HCT116 (cell line): ENCODE data around the gene RIMS4. TPM values are rescaled to one million over a fixed set of nuclear protein-coding genes. Genes with fewer than 3 reads are reported as not detected.

ENCODE experiments used
- ATAC-seq: fragments of 200-7000 bp; cut with Tn5 transposase; 2 replicates; pipeline ENCODE4 v1.9.1; 2020; ENCODE audit warnings: mild to moderate bottlenecking, moderate library complexity
- BruUV-seq: library from RNA; stranded (reverse); fragments of 400-500 nt; replicated peaks from 2 replicates; lab custom pipeline; 2021; lab: Mats Ljungman, UMichigan
- CTCF ChIA-PET: fragments of 300-600 bp; sonication (Branson Sonifier 250); formaldehyde crosslinking; loops from one replicate; lab custom pipeline; 2021; ENCODE audit warnings: antibody characterized with exemption; lab: Charles Lee
- POLR2A ChIA-PET: fragments of 300-600, 350-600 bp; sonication (Branson Sonifier 250); formaldehyde crosslinking; loops from one replicate; lab custom pipeline; 2021; ENCODE audit warnings: antibody characterized with exemption; lab: Charles Lee
- RAD21 ChIA-PET, 2 experiments: fragments of 300-600 bp; sonication (Branson Sonifier 250); formaldehyde crosslinking; loops; one replicate each; lab custom pipeline; 2023; ENCODE audit warnings: low total read pairs in 2 of 2; ENCODE audit not compliant: uncharacterized antibody in 2 of 2, unreplicated experiment in 2 of 2, low non-redundant PET in 1 of 2; lab: Charles Lee
- DNase-seq: peaks from one replicate; pipeline ENCODE4 v3.0.0-alpha.2; 2010; ENCODE audit warnings: low read depth, low spot score
- H2AFZ ChIP-seq: fragments of 200-600 bp; shearing (Covaris generic), sonication (generic); 2 replicates; pipeline ENCODE4 v1.6.1; 2017; ENCODE audit warnings: low read depth, mixed run types, mixed read lengths, antibody characterized with exemption, low read length; ENCODE audit not compliant: poor library complexity, severe bottlenecking
- H3K27ac ChIP-seq: 2 replicates; pipeline ENCODE4 v1.5.1; 2012; ENCODE audit warnings: low read depth, low read length
- H3K27me3 ChIP-seq: fragments of 200-600 bp; sonication (generic); 2 replicates; pipeline ENCODE4 v1.6.1; 2016; ENCODE audit warnings: mixed run types, low read length, mixed read lengths; ENCODE audit not compliant: insufficient read depth
- H3K36me3 ChIP-seq, 2 experiments: fragments of 200-500 bp in 1 of 2; fragments of 200-600 bp in 1 of 2; sonication (Bioruptor generic) in 1 of 2; sonication (generic) in 1 of 2; 2 replicates each; pipeline versions ENCODE4 v1.5.1 to v1.6.1; 2014 to 2016; ENCODE audit warnings: low read length in 2 of 2, inconsistent platforms in 1 of 2, mixed read lengths in 1 of 2, mixed run types in 1 of 2; ENCODE audit not compliant: insufficient read depth in 2 of 2, control insufficient read depth in 1 of 2
- H3K4me1 ChIP-seq, 2 experiments: fragments of 200-600 bp in 1 of 2; sonication (generic) in 1 of 2; 2 replicates each; pipeline versions ENCODE4 v1.5.1 to v1.6.1; 2012 to 2017; ENCODE audit warnings: low read length in 2 of 2, inconsistent platforms in 1 of 2, mild to moderate bottlenecking in 1 of 2, mixed read lengths in 1 of 2, mixed run types in 1 of 2, moderate library complexity in 1 of 2; ENCODE audit not compliant: insufficient read depth in 2 of 2, control insufficient read depth in 1 of 2
- H3K4me2 ChIP-seq: fragments of 200-600 bp; sonication (generic); 2 replicates; pipeline ENCODE4 v1.6.1; 2017; ENCODE audit warnings: mixed run types, low read length, mixed read lengths
- H3K4me3 ChIP-seq, 2 experiments: fragments of 200-600 bp in 1 of 2; sonication (generic) in 1 of 2; replicated peaks in 1 of 2; 2 replicates each; pipeline ENCODE4 v1.5.1; 2011 to 2016; ENCODE audit warnings: low read length in 2 of 2, control low read depth in 1 of 2, low read depth in 1 of 2, mild to moderate bottlenecking in 1 of 2, mixed read lengths in 1 of 2, mixed run types in 1 of 2
- H3K79me2 ChIP-seq: fragments of 200-600 bp; sonication (generic); 2 replicates; pipeline ENCODE4 v1.6.1; 2017; ENCODE audit warnings: mild to moderate bottlenecking, mixed run types, low read length, moderate library complexity, mixed read lengths; ENCODE audit not compliant: insufficient read depth
- H3K9ac ChIP-seq: fragments of 200-600 bp; sonication (generic); 2 replicates; pipeline ENCODE4 v1.6.1; 2016; ENCODE audit warnings: low read length, mixed read lengths
- H3K9me2 ChIP-seq: fragments of 200-600 bp; sonication (generic), shearing (Covaris generic); 2 replicates; pipeline ENCODE4 v1.6.1; 2017; ENCODE audit warnings: mixed run types, mild to moderate bottlenecking, moderate library complexity; ENCODE audit not compliant: insufficient read depth
- H3K9me3 ChIP-seq, 2 experiments: fragments of 200-500 bp in 1 of 2; fragments of 200-600 bp in 1 of 2; sonication (Bioruptor generic) in 1 of 2; sonication (generic) in 1 of 2; 2 replicates each; pipeline ENCODE4 v1.6.1; 2014 to 2017; ENCODE audit warnings: low read length in 2 of 2, mixed read lengths in 2 of 2, inconsistent platforms in 1 of 2, low read depth in 1 of 2, mild to moderate bottlenecking in 1 of 2, mixed run types in 1 of 2, moderate library complexity in 1 of 2; ENCODE audit not compliant: control insufficient read depth in 1 of 2, insufficient read depth in 1 of 2
- H4K20me1 ChIP-seq: fragments of 200-600 bp; sonication (generic), shearing (Covaris generic); 2 replicates; pipeline ENCODE4 v1.6.1; 2017; ENCODE audit warnings: mixed run types, mild to moderate bottlenecking, moderate library complexity; ENCODE audit not compliant: insufficient read depth
- CBX3 ChIP-seq: IDR thresholded peaks from 2 replicates; pipeline ENCODE4 v1.6.1; 2012; ENCODE audit warnings: low read depth
- EGR1 ChIP-seq: IDR thresholded peaks from 2 replicates; pipeline ENCODE4 v1.6.1; 2012; ENCODE audit warnings: low read depth
- ELF1 ChIP-seq: IDR thresholded peaks from 2 replicates; pipeline ENCODE4 v1.6.1; 2012; ENCODE audit warnings: low read depth, borderline replicate concordance
- POLR2A ChIP-seq: IDR thresholded peaks from 2 replicates; pipeline ENCODE4 v1.7.0; 2011; ENCODE audit warnings: borderline replicate concordance; ENCODE audit not compliant: insufficient read depth, insufficient read length; ENCODE audit errors: extremely low read depth
- POLR2AphosphoS5 ChIP-seq: IDR thresholded peaks from 2 replicates; pipeline ENCODE4 v1.6.1; 2011; ENCODE audit warnings: mild to moderate bottlenecking, low read depth, low read length, moderate library complexity
- RAD21 ChIP-seq: IDR thresholded peaks from 2 replicates; pipeline ENCODE4 v1.6.1; 2012; ENCODE audit warnings: low read depth, mild to moderate bottlenecking
- SIN3A ChIP-seq: IDR thresholded peaks from 2 replicates; pipeline ENCODE4 v1.6.1; 2012; ENCODE audit warnings: low read depth
- SP1 ChIP-seq: IDR thresholded peaks from 2 replicates; pipeline ENCODE4 v1.6.1; 2012; ENCODE audit warnings: low read depth
- SRF ChIP-seq: IDR thresholded peaks from 2 replicates; pipeline ENCODE4 v1.6.1; 2012; ENCODE audit warnings: low read depth
- YY1 ChIP-seq: IDR thresholded peaks from 2 replicates; pipeline ENCODE4 v1.6.1; 2011; ENCODE audit warnings: low read length, low read depth, moderate library complexity, mild to moderate bottlenecking; ENCODE audit not compliant: insufficient replicate concordance; ENCODE audit errors: extremely low read depth
- ZFX ChIP-seq: fragments of 450-650 bp; IDR thresholded peaks from 2 replicates; pipeline ENCODE4 v1.6.1; 2017
- intact Hi-C: fragments of 100-400 bp; cut with micrococcal nuclease; formaldehyde crosslinking; loops from 2 replicates; pipeline ENCODE4 v1.10.0; 2022
- total RNA-seq: library from RNA; stranded (reverse); gene quantifications from one replicate; pipeline ENCODE4 v1.2.1, GENCODE V29; 2021; ENCODE audit not compliant: unreplicated experiment
- TF ChIP-seq, protein P1 (sequence below), 3 experiments: fragments of 200-600 bp in 1 of 3; sonication (generic) in 1 of 3; IDR thresholded peaks in 2 of 3; conservative IDR thresholded peaks in 1 of 3; 2 replicates each; pipeline ENCODE4 v1.5.1; 2012 to 2017; ENCODE audit warnings: low read depth in 2 of 3, low read length in 2 of 3, antibody characterized with exemption in 1 of 3, borderline replicate concordance in 1 of 3, control low read depth in 1 of 3, mild to moderate bottlenecking in 1 of 3, mixed read lengths in 1 of 3, mixed run types in 1 of 3, moderate library complexity in 1 of 3; ENCODE audit not compliant: insufficient read depth in 1 of 3
- TF ChIP-seq, protein P2 (sequence below): IDR thresholded peaks from 2 replicates; pipeline ENCODE4 v1.6.1; 2011; ENCODE audit warnings: mild to moderate bottlenecking, low read length, moderate library complexity; ENCODE audit not compliant: insufficient replicate concordance; ENCODE audit errors: extremely low read depth
- TF ChIP-seq, protein P3 (sequence below): IDR thresholded peaks from 2 replicates; pipeline ENCODE4 v1.6.1; 2012
- TF ChIP-seq, protein P4 (sequence below): IDR thresholded peaks from 2 replicates; pipeline ENCODE4 v1.6.1; 2012
- TF ChIP-seq, protein P5 (sequence below): IDR thresholded peaks from 2 replicates; pipeline ENCODE4 v1.6.1; 2012; ENCODE audit warnings: low read depth

The RIMS4 gene
- total RNA-seq, 1 experiment from 2014 or later = 0.05 TPM

DNA sequence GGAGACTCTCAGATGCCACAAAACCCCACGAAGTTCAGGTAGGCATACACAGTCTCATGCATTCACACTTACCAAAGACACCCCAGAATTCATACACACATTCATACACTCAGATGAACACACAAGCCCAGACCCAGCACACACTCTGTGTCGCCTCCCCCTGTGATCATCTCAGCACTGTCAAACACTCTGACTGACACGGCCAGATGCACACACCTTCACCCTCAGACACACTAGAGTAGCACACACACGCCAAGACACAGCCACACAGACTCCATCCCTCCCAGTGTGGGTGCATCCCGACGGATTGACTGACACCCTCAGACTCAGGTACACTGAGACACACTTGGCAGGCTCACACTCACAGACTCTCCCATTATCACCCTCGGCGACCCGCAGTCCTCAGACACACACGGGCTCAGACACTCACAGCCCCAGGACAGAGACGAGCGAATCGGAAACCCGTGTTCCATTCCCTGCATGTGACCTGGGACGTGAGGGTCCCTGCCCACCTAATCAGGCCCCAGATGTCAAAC lies 872 bp upstream of the RIMS4 start:
- no peak overlapping the region for H3K9ac ChIP-seq
- H3K79me2 ChIP-seq = no peaks in the 10 kb centered on the region
- no peak overlapping the region for H2AFZ ChIP-seq
- no peak for ATAC-seq
- no peaks in the 10 kb centered on the region for H3K9me3 ChIP-seq
- no peaks in the 10 kb centered on the region for H3K36me3 ChIP-seq
- H3K4me3 ChIP-seq = no peak overlapping the region
- ChIA-PET POLR2A (no interaction called here), CTCF (no interaction called here), RAD21 (no interaction called here)
- H3K27ac ChIP-seq = no peak overlapping the region
- no peaks in the 10 kb centered on the region for H4K20me1 ChIP-seq
- H3K9me2 ChIP-seq = no peaks in the 10 kb centered on the region
- no peaks in the 10 kb centered on the region for H3K27me3 ChIP-seq
- no peaks in the 10 kb centered on the region for H3K4me1 ChIP-seq
- H3K4me2 ChIP-seq = no peak overlapping the region
- no peak for DNase-seq
- intact Hi-C loops = no loop called here
- TF ChIP-seq SIN3A = no peak
- no peak for TF ChIP-seq POLR2A
- TF ChIP-seq, protein P1, sequence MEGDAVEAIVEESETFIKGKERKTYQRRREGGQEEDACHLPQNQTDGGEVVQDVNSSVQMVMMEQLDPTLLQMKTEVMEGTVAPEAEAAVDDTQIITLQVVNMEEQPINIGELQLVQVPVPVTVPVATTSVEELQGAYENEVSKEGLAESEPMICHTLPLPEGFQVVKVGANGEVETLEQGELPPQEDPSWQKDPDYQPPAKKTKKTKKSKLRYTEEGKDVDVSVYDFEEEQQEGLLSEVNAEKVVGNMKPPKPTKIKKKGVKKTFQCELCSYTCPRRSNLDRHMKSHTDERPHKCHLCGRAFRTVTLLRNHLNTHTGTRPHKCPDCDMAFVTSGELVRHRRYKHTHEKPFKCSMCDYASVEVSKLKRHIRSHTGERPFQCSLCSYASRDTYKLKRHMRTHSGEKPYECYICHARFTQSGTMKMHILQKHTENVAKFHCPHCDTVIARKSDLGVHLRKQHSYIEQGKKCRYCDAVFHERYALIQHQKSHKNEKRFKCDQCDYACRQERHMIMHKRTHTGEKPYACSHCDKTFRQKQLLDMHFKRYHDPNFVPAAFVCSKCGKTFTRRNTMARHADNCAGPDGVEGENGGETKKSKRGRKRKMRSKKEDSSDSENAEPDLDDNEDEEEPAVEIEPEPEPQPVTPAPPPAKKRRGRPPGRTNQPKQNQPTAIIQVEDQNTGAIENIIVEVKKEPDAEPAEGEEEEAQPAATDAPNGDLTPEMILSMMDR (IDR thresholded peaks at IDR 0.05 in 2 of 3, conservative IDR thresholded peaks at IDR 0.05 in 1 of 3; ENCODE audit: borderline replicate concordance in 1 of 3, insufficient read depth in 1 of 3, low read depth in 2 of 3, low read length in 2 of 3) = no peak
- TF ChIP-seq, protein P2, sequence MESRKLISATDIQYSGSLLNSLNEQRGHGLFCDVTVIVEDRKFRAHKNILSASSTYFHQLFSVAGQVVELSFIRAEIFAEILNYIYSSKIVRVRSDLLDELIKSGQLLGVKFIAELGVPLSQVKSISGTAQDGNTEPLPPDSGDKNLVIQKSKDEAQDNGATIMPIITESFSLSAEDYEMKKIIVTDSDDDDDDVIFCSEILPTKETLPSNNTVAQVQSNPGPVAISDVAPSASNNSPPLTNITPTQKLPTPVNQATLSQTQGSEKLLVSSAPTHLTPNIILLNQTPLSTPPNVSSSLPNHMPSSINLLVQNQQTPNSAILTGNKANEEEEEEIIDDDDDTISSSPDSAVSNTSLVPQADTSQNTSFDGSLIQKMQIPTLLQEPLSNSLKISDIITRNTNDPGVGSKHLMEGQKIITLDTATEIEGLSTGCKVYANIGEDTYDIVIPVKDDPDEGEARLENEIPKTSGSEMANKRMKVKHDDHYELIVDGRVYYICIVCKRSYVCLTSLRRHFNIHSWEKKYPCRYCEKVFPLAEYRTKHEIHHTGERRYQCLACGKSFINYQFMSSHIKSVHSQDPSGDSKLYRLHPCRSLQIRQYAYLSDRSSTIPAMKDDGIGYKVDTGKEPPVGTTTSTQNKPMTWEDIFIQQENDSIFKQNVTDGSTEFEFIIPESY = no peak
- no peak for TF ChIP-seq SRF
- TF ChIP-seq, protein P3, sequence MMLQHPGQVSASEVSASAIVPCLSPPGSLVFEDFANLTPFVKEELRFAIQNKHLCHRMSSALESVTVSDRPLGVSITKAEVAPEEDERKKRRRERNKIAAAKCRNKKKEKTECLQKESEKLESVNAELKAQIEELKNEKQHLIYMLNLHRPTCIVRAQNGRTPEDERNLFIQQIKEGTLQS = no peak
- no peak for TF ChIP-seq SP1
- TF ChIP-seq, protein P4, sequence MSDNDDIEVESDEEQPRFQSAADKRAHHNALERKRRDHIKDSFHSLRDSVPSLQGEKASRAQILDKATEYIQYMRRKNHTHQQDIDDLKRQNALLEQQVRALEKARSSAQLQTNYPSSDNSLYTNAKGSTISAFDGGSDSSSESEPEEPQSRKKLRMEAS = no peak
- TF ChIP-seq YY1 = no peak
- TF ChIP-seq, protein P5, sequence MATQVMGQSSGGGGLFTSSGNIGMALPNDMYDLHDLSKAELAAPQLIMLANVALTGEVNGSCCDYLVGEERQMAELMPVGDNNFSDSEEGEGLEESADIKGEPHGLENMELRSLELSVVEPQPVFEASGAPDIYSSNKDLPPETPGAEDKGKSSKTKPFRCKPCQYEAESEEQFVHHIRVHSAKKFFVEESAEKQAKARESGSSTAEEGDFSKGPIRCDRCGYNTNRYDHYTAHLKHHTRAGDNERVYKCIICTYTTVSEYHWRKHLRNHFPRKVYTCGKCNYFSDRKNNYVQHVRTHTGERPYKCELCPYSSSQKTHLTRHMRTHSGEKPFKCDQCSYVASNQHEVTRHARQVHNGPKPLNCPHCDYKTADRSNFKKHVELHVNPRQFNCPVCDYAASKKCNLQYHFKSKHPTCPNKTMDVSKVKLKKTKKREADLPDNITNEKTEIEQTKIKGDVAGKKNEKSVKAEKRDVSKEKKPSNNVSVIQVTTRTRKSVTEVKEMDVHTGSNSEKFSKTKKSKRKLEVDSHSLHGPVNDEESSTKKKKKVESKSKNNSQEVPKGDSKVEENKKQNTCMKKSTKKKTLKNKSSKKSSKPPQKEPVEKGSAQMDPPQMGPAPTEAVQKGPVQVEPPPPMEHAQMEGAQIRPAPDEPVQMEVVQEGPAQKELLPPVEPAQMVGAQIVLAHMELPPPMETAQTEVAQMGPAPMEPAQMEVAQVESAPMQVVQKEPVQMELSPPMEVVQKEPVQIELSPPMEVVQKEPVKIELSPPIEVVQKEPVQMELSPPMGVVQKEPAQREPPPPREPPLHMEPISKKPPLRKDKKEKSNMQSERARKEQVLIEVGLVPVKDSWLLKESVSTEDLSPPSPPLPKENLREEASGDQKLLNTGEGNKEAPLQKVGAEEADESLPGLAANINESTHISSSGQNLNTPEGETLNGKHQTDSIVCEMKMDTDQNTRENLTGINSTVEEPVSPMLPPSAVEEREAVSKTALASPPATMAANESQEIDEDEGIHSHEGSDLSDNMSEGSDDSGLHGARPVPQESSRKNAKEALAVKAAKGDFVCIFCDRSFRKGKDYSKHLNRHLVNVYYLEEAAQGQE = no peak
- TF ChIP-seq EGR1 = no peak
- TF ChIP-seq ZFX = no peak
- no peak for TF ChIP-seq CBX3
- TF ChIP-seq POLR2AphosphoS5 = no peak
- TF ChIP-seq RAD21 = no peak
- TF ChIP-seq ELF1 = no peak
- no TSS peak for BruUV-seq
